ENCODE data around the gene AFG1L.
"Not testable (repeated sequence)": the region's sequence is repeated elsewhere in the genome, so short reads cannot be mapped to it uniquely, and the experiment has no call there.

Gene AFG1L

DNA sequence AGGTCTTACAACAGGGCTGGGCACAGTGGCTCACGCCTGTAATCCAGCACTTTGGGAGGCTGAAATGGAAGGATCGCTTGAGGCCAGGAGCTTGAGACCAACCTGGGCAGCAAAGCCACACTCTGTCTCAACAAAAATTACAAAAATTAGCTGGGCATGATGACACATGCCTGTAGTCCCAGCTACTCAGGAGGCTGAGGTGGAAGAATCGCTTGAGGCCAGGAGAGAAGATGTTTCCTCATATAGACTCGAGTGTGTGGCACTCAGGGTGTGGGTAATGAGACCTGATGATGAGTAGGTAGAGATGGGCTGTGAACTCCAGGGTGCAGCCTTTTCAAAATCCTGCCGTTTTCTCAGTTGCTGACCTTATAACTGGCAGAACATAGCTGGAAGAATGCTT is 140.5 kb downstream of the AFG1L start:
- H3K9me3 Mint-ChIP-seq (ENCODE audit: low read depth) = no peaks in the 10 kb centered on the region
- H3K36me3 Mint-ChIP-seq = peaks cover 10% of the 10 kb centered on the region
- H3K27ac Mint-ChIP-seq = no peak overlapping the region
- no peak overlapping the region for H3K4me3 Mint-ChIP-seq
- H3K27me3 Mint-ChIP-seq = no peaks in the 10 kb centered on the region
- peaks cover 4% of the 10 kb centered on the region for H3K4me1 Mint-ChIP-seq (ENCODE audit: low read depth)

DNA sequence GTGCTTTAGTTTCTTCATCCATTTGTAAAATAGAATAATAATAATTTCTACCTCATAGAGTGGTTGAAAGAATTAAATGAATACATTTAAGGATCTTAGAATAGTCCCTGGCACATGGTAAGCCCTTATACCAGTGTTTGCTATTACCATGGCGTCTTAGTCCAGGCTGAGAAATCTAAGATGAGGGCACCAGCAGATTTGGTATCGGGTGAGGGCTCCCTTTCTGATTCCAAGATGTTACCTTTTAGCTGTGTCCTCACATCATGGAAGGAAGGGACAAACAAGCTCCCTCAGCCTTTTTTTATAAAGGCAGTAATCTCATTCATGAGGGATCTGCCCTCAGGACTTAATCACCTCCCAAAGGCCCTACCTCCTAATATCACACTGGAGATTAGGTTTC is 141.9 kb downstream of the AFG1L start:
- H3K27me3 Mint-ChIP-seq = no peaks in the 10 kb centered on the region
- peaks cover 10% of the 10 kb centered on the region for H3K36me3 Mint-ChIP-seq

DNA sequence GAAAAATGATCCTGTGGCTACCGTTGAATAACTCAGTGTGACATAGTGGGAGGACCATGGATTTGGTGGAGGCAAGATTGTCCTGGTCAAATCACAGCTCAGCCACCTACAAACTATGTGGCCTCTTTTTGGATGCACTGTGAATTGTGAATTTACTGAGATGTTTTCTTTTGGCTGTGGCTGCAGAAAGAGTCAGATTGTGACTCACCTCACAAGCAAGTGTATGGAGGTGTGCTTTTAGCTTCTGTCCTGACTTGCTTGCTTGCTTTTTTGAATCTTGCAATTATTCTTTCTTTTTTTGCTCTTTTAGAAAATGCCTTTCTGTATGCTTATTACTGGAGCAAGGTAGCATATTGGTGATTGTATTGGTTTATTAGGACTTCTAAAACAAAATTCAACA is 143.0 kb downstream of the AFG1L start:
- Mint-ChIP-seq H3K4me3 (no peak overlapping the region), H3K4me1 (ENCODE audit: low read depth) (peaks cover 2% of the 10 kb centered on the region), H3K36me3 (peaks cover 8% of the 10 kb centered on the region), H3K9me3 (ENCODE audit: low read depth) (no peaks in the 10 kb centered on the region), H3K27me3 (no peaks in the 10 kb centered on the region), H3K27ac (no peak overlapping the region)

More for the DNA sequence above, 141.9 kb downstream of the AFG1L start:
- Mint-ChIP-seq H3K9me3 (ENCODE audit: low read depth) (no peaks in the 10 kb centered on the region), H3K27ac (no peak overlapping the region), H3K4me1 (ENCODE audit: low read depth) (peaks cover 4% of the 10 kb centered on the region), H3K4me3 (no peak overlapping the region)

GRCh38 chr6:108438918-108439317 is 144.1 kb downstream of the AFG1L start:
- Mint-ChIP-seq H3K27ac (no peak overlapping the region), H3K36me3 (peaks cover 10% of the 10 kb centered on the region), H3K4me3 (no peak overlapping the region), H3K4me1 (ENCODE audit: low read depth) (no peaks in the 10 kb centered on the region), H3K27me3 (no peaks in the 10 kb centered on the region), H3K9me3 (ENCODE audit: low read depth) (no peaks in the 10 kb centered on the region)

- peaks cover 3% of the 10 kb centered on the region for H3K36me3 Mint-ChIP-seq
- peaks cover 18% of the 10 kb centered on the region for H3K4me1 Mint-ChIP-seq (ENCODE audit: low read depth)
- H3K27me3 Mint-ChIP-seq = no peaks in the 10 kb centered on the region
- H3K4me3 Mint-ChIP-seq = no peak overlapping the region
- no peak overlapping the region for H3K27ac Mint-ChIP-seq
- H3K9me3 Mint-ChIP-seq (ENCODE audit: low read depth) = no peaks in the 10 kb centered on the region
These were observed 146.3 kb downstream of the AFG1L start for GRCh38 chr6:108441141-108441540.

- H3K9me3 Mint-ChIP-seq (ENCODE audit: low read depth) = no peaks in the 10 kb centered on the region
These were observed 148.1 kb downstream of the AFG1L start for GRCh38 chr6:108442770-108443520.

DNA sequence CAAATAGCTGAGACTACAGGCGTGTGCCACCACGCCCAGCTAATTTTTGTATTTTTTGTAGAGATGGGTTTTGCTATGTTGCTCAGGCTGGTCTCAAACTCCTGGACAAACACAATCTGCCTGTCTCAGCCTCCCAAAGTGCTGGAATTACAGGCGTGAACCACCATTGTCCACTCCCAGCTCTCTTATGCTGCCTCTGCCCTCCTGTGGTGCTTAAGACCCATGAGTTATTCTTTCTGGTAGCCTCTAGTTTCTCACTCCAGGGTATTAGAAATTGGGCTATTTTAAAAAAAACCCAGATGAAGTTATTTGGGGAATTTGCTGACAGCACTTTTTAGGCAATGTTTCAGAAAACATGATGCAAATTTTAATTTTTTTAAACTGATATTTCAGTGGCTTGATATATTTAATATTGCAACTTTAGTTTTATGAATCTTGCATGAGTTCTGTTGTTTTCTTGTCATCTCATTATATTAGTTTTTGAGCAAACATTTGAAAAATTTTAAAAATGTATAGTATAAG is 151.8 kb downstream of the AFG1L start:
- Mint-ChIP-seq H3K4me3 (no peak overlapping the region), H3K27me3 (no peaks in the 10 kb centered on the region), H3K4me1 (ENCODE audit: low read depth) (peaks cover 19% of the 10 kb centered on the region), H3K9me3 (ENCODE audit: low read depth) (no peaks in the 10 kb centered on the region), H3K36me3 (peaks cover 3% of the 10 kb centered on the region), H3K27ac (no peak overlapping the region)

More at GRCh38 chr6:108442770-108443520, 148.1 kb downstream of the AFG1L start:
- Mint-ChIP-seq H3K4me3 (no peak overlapping the region), H3K27ac (no peak overlapping the region), H3K27me3 (no peaks in the 10 kb centered on the region), H3K36me3 (peaks cover 3% of the 10 kb centered on the region), H3K4me1 (ENCODE audit: low read depth) (peaks cover 19% of the 10 kb centered on the region)

- Mint-ChIP-seq H3K27ac (no peak overlapping the region), H3K4me3 (no peak overlapping the region), H3K4me1 (ENCODE audit: low read depth) (peaks cover 20% of the 10 kb centered on the region), H3K36me3 (peaks cover under 1% of the 10 kb centered on the region), H3K27me3 (no peaks in the 10 kb centered on the region), H3K9me3 (ENCODE audit: low read depth) (no peaks in the 10 kb centered on the region)
These were observed 153.6 kb downstream of the AFG1L start for GRCh38 chr6:108448481-108448880.

- not testable (repeated sequence) for H3K4me3 Mint-ChIP-seq; H3K36me3 Mint-ChIP-seq; H3K27ac Mint-ChIP-seq; H3K9me3 Mint-ChIP-seq (ENCODE audit: low read depth); H3K27me3 Mint-ChIP-seq
- peaks cover 17% of the 10 kb centered on the region for H3K4me1 Mint-ChIP-seq (ENCODE audit: low read depth)
These were observed 154.9 kb downstream of the AFG1L start for GRCh38 chr6:108449717-108450116.

DNA sequence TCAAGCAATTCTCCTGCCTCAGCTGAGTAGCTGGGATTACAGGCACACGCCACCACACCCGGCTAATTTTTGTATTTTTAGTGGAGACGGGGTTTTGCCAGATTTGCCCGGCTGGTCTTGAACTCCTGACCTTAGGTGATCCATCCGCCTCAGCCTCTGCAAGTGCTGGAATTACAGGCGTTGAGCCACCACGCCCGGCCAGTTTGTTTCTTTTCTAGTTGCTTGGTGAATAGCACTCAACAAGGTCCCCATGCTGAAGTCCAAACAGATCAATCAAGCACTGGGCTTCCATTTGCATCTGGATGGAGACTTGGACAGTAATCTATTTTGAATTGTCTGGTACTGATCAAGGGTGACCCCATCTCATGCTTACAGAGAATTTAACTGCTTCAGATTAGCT is 157.0 kb downstream of the AFG1L start:
- no peak overlapping the region for H3K27ac Mint-ChIP-seq
- H3K4me1 Mint-ChIP-seq (ENCODE audit: low read depth) = peaks cover 3% of the 10 kb centered on the region
- no peaks in the 10 kb centered on the region for H3K9me3 Mint-ChIP-seq (ENCODE audit: low read depth)
- no peak overlapping the region for H3K4me3 Mint-ChIP-seq
- H3K36me3 Mint-ChIP-seq = peaks cover 5% of the 10 kb centered on the region
- H3K27me3 Mint-ChIP-seq = no peaks in the 10 kb centered on the region

DNA sequence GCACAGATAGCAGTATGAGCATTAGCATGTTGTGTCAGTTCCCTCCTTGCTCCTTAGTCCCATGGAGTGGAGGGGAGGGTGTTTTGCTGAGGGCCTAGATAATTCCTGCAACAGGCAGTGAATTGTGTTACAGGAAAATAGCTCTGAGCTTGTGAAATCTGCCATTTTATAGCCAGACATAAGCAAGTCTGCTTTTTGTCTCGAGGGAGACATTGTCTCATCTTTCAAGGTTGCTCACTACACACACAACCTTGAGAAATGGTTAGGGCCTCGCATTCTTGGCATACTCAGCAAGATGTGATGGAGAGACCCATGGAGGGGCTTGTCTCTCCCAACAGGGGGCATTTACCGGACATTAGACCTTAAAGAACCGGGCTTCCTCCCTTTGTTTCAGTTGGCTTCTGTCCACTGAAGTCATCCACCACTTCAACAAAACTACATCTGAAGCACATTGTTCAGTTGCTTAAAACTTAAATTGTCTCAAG is 157.9 kb downstream of the AFG1L start:
- no peak overlapping the region for H3K4me3 Mint-ChIP-seq
- peaks cover 3% of the 10 kb centered on the region for H3K4me1 Mint-ChIP-seq (ENCODE audit: low read depth)
- peaks cover 7% of the 10 kb centered on the region for H3K36me3 Mint-ChIP-seq
- peaks cover under 1% of the 10 kb centered on the region for H3K27me3 Mint-ChIP-seq
- H3K9me3 Mint-ChIP-seq (ENCODE audit: low read depth) = no peaks in the 10 kb centered on the region
- H3K27ac Mint-ChIP-seq = no peak overlapping the region

DNA sequence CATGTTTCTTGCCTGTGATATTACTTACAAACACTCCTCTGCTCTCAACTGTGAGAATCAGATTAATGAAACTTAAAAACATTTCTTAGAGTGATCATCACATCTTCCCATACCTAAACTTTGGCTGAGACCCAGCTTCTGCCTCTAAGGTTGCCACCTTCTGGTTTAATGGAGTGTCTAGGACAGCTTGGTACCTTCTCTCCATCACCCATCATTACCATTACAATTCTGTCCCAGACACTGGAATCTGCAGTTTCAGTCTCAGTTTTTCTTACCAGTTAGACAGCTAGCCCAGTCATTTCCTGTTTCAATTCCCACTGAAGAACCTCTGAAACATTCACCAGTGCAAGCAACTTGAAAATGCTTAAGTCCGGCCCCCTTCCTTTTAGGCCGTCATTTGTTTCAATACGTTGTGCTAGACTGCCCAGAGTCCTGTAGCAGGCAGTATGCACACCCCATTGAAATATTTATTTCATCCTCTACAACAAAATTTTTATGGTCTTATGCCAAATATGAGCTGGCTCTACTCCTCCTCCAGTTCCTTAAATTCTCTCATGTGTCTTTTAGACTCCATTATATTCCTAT is 158.8 kb downstream of the AFG1L start:
- Mint-ChIP-seq H3K27ac (no peak overlapping the region), H3K36me3 (peaks cover 10% of the 10 kb centered on the region)

GRCh38 chr6:108454356-108454755 is 159.5 kb downstream of the AFG1L start:
- Mint-ChIP-seq H3K27ac (no peak overlapping the region), H3K4me1 (ENCODE audit: low read depth) (peaks cover 3% of the 10 kb centered on the region), H3K36me3 (peaks cover 10% of the 10 kb centered on the region), H3K27me3 (peaks cover 2% of the 10 kb centered on the region), H3K9me3 (ENCODE audit: low read depth) (no peaks in the 10 kb centered on the region), H3K4me3 (no peak overlapping the region)

More for the DNA sequence above, 158.8 kb downstream of the AFG1L start:
- Mint-ChIP-seq H3K4me3 (no peak overlapping the region), H3K9me3 (ENCODE audit: low read depth) (no peaks in the 10 kb centered on the region), H3K27me3 (peaks cover 2% of the 10 kb centered on the region), H3K4me1 (ENCODE audit: low read depth) (peaks cover 3% of the 10 kb centered on the region)

GRCh38 chr6:108455688-108456087 is 160.8 kb downstream of the AFG1L start:
- Mint-ChIP-seq H3K4me3 (no peak overlapping the region), H3K27me3 (peaks cover 2% of the 10 kb centered on the region), H3K36me3 (peaks cover 10% of the 10 kb centered on the region)

DNA sequence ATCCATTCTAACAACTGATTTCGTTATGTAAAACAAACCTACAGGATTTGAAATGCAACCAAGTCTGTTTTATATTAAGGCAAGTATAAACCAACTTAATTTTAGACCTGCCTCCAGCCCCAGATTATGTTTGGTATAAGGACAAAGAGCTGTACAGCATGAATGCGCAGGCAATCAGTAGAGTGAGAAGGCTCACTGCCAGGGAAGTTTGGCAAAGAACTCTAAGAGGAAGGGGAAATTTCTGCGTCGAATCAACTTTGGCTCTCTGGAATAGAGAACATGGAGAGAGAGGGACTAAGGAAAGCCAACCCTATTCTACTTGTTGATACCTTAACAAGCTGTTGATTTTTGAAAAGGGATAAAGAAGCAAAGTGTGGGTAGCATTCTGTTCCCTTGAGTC is 168.9 kb downstream of the AFG1L start:
- H3K27ac Mint-ChIP-seq = no peak overlapping the region
- no peaks in the 10 kb centered on the region for H3K27me3 Mint-ChIP-seq
- H3K9me3 Mint-ChIP-seq (ENCODE audit: low read depth) = no peaks in the 10 kb centered on the region
- no peak overlapping the region for H3K4me3 Mint-ChIP-seq
- H3K36me3 Mint-ChIP-seq = peaks cover 4% of the 10 kb centered on the region
- no peaks in the 10 kb centered on the region for H3K4me1 Mint-ChIP-seq (ENCODE audit: low read depth)

More at GRCh38 chr6:108455688-108456087, 160.8 kb downstream of the AFG1L start:
- Mint-ChIP-seq H3K9me3 (ENCODE audit: low read depth) (no peaks in the 10 kb centered on the region), H3K27ac (no peak overlapping the region), H3K4me1 (ENCODE audit: low read depth) (peaks cover 3% of the 10 kb centered on the region)

Measured in activated naive CD8-positive, alpha-beta T cell (primary cell).